ENCODE data around the gene CHRNB2.

CHRNB2 gene

DNA sequence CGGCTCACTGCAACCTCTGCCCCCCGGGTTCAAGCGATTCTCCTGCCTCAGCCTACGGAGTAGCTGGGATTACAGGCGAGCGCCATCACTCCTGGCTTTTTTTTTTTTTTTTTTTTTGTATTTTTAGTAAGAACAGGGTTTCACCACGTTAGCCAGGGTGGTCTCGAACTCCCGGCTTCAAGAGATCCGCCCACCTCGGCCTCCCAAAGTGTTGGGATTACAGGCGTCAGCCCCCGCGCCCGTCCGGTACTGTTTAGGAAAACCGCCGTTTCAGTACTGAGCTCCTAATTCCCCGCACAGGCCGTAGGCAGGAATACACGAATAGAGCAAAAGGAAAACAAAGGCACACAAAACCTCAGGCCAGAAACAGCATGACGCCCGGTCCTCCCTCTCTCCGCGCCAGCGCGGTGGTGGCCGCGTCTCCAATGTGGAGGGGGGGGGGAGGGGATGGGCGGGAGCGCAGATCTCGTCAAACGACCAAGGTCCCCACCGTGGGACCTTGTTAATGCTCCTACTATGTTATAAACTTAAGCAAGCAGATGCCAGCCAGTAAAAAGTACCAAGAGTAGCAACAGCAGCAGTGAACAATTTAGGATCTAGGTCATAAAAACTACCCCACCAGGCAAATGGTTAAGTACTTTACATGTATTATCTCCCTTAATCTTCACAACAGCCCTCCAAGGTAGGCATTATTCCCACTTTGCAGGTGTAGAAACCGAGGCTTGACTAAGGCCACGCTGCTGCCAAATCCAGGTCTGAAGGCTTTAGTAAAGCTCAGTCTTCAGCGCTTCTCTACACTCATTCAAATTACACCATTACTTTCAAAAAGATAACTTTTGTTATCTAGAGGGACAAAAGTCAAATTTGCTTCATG, 41.1 kb downstream of the CHRNB2 start:
- peak in 47 of 58 donors; percentile 7 to 58 (median 27) for DNase-seq

DNA sequence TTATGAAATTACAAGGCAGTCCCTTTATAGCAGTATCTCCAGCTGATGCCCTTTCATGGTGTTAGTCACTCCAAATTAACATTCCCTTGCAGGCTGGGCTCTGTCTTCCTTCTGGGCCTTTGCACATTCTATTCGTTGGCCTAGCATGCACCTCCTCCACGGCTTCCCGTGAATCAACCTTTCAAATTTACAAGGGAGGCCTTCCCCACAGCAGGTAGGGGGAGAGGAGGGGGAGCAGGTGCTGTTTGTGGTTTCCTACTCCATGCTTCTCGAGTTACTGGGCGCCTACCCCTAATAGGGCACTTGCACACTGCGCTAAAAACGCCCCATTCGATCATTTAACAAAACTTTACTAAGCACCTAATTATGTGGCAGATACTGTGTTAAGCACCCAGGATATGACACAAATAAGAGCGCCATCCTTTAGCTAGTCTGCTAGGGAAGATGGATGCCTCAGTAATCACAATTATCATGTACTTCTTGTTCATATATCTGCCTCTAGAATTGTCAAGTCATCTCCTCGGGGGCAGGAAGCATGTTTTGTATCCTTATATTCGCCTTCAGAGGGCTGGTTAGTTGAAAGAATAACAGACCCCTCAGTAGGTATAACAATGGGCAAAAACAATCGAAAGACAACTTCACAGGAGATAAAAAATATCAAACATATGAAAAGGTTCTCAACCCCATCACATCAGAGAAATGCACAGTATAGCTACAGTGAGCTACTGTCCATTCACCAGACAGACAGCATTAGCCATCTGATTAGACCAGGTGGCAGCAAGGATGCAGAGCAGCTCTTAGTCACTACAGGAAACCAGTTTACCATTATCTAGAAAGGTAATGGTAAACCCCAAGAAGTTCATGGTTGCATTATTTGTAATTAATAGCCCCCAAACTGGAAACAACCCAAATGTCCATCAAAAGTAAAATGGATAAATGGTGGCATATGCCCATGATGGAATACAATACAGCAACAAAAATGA, 42.1 kb downstream of the CHRNB2 start:
- DNase-seq: no peak

DNA sequence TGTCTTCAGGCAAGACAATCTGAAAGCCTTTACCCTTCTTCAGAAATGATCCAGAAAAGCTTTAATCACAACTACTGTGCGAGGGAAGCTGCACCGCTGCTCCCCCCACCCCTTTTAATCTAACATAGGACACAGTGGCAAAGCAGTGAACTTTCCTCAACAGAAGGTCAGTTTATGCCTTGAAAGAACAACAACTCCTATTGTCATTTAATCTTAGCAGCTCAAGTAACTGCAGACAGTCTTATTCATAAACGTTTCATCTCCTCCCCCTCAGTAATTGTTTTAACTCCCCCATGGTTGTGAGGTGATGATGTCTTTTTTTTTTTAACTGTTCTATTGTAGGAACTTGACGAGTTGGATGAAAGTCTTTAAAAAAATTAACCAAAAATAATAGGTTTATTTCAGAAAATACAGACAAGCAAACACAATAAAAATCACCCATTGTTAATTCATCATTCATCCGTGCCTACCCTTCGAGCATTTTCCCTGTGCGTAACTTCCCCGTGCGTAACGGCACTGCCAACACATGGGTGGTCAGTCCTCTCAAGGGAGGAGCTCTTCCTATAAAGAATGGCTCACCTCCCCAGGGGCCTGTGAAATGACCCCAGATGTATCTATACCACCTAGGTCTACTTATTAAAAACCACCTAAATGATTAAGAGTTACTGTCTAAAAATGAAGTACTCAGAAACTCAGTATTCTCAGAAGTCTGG, 43.7 kb downstream of the CHRNB2 start:
- DNase-seq: peak in 7 of 58 donors; percentile 4 to 40 (median 8)

DNA sequence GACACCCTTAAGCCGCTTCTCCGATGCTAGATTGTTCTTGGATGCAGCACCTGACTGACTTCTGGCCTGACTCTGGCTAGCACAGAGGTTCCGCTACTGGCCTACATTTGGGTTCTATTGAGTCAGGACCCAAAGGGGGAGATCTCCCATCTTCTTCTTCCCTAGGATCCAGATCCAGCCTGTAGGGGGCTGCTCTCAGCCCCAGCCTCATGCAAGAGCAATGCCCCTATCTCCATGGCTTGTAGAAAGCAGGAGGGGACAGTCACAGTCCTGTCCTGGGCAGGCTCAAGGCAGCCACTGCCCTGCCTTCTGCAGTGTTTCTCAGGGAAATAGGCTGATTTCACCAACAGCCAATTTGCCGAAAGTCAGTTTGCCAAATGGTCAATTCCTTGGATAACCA, 46.7 kb downstream of the CHRNB2 start:
- DNase-seq: no peak

DNA sequence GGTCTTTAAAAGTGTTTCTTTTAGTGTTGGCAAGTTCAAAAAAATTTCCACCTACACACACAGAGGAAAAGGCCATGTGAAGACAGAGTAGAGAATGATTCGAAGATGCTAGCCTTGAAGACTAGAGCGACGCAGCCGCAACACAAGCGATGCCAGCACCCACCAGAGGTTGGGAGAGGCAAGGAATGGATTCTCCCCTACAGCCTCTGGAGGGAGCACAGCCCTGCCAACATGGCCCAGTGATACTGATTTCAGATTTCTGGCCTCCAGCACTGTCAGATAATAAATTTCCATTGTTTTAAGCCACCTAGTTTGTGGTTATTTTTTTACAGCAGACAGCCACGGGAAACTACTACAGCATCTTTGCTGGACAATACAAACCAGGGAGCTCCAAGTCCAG, 47.3 kb downstream of the CHRNB2 start:
- no peak for DNase-seq

DNA sequence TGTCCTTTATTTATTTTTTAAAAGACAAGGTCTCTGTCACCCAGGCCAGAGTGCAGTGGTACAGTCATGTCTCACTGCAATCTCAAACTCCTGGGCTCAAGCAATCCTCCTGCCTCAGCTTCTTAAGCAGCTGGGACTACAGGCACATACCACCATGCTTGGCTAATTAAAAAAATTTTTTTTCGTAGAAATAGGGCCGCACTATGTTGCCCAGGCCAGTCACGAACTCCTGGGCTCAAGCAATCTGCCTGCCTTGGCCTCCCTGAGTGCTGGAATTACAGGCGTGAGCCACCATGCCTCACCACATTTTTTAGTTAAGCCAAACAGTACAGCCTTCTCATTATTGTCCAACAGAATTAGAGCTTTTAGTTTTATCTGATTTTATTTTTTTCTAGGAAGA, 47.8 kb downstream of the CHRNB2 start:
- DNase-seq: no peak

DNA sequence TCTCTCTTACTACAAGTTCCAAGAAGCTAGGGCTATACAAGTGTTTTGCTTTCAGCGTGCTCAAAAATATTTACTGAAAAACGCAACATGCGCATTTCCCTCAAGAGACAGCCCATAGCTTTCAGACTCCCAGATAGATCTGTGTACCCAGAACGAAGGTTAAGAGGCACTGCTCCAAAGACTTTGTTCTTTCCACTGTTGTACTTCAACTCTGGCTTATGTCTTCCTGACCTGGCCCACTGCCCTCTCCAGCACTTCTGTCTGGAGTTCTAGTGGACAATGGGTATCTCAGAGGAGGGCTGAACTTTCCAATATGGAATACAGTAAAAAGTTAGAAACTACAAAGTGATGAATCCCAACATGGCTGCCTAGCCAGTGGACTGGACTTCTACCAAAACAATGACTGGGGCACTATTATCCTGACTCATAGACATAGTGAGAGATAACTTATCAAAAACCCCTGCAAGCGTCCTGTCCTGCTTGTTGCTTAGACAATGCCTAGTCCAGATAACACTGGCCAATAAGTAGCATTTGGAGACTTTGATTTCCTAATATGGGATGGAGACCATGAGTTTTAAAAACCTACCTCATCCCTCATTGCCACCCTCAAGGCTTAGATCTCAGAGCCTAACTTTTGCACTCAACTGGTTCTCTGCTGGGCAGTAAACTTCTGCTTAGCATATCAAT, 49.2 kb downstream of the CHRNB2 start:
- DNase-seq: no peak

DNA sequence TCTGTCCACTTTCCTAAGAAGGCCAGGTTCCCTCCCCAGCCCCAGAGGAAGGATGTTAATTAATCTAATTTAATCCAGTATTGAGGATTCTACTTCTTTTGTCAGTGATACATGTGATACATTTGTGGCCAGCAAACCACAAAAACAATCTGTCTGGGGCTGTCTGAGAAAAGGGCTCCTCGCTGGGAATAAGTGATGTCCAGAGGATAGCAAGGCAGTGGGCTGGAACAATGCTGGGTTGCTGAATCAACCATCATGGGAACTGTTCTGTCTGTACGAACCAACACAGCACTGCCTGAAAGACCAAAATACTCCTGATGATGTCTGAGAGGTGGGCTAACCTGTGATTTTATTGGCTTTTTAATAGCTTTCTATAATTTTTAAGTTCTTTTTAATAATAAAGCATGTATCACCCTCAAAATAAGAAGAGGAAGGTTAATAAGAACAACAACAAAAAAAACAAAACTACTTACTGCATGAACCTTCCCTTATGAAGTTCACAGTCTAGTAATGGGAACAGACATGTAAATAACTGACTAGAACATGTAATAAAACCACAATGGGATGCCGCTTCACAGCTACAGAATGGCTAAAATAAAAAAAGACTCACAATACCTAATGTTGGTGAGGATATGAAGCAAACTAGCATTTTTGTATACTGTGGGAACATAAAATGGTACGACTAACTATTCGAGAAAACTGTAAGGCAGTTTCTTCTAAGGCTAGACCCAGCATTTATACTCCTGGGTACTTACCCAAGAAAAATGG, 51.8 kb downstream of the CHRNB2 start:
- DNase-seq: no peak

DNA sequence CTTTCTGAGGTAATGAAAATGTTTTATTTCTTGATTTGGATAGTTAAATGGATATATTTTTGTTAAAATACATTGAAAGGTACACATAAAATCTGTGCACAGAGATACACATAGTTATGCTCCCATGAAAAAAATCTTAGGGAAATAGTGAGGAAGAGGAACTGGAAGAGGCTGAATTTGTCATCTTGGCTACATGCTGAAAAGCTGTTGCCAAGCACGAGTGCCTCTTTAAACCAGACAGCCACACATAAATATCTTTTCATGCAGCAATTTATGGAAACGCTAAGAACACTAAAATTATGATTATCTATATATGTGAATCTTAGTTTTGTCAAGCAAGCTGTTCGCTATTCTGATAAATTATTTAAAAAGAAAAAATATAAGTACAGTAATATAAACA, 53.2 kb downstream of the CHRNB2 start:
- no peak for DNase-seq

DNA sequence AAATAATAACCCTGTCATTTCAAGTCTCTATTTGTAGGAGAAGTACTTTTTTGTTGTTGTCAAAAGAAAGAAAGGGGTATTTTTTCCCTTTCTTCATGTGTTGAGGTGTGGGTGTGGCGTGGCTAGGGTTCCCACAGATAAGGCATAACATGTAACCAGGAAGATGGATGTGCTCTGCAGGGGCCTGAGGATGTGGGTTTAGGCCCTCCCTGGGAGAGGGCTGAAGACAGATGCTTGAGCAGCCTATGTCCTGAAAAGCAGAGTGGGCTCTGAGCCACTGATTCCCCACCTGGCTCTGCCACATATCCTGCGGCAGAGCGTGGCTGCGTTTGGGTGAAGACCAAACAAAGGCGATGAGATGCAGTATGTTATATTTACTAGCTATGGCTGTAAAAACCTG, 54.3 kb downstream of the CHRNB2 start:
- no peak for DNase-seq

DNA sequence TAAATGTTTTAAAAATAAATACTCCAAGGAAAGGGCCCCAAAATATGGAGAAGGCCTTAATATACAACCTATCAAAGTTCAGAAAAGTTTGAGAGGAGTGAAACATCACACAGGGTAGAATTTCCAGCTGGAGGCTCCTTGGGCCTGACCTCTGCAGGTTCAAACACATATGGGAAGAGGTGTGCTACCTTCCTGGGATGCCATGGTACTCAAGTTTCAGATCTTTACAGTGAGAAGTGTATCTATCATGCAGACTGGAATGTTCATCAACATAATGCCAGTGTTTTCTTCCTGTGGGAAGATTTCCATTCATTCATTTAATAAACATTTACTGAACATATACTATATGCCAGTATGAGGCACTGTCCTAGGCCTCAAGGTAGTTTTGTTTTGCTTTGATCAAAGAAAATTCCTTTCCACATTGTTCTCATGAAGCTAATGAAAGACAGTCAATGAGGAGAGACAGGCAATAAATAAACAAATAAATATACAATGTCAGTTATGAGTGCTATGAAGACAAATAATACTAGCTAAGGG, 55.0 kb downstream of the CHRNB2 start:
- no peak for DNase-seq

DNA sequence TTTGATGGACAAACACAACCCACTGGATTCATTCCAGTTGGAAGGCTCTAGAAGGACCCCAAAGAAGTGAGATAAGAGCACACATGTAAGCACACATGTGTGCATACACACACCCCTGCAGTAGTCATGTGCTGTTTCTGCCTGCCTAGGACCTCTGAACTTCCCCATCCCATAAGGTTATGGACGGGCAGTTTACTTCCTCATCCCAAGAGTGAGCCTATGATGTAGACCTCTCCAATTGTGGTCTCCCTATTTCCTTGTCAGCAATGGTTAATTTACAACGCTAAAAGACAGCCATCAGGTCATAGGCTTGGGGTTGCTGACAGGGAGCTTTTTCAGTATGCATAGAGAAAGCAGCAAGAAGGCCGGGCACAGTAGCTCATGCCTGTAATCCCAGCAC, 55.8 kb downstream of the CHRNB2 start:
- DNase-seq: no peak

DNA sequence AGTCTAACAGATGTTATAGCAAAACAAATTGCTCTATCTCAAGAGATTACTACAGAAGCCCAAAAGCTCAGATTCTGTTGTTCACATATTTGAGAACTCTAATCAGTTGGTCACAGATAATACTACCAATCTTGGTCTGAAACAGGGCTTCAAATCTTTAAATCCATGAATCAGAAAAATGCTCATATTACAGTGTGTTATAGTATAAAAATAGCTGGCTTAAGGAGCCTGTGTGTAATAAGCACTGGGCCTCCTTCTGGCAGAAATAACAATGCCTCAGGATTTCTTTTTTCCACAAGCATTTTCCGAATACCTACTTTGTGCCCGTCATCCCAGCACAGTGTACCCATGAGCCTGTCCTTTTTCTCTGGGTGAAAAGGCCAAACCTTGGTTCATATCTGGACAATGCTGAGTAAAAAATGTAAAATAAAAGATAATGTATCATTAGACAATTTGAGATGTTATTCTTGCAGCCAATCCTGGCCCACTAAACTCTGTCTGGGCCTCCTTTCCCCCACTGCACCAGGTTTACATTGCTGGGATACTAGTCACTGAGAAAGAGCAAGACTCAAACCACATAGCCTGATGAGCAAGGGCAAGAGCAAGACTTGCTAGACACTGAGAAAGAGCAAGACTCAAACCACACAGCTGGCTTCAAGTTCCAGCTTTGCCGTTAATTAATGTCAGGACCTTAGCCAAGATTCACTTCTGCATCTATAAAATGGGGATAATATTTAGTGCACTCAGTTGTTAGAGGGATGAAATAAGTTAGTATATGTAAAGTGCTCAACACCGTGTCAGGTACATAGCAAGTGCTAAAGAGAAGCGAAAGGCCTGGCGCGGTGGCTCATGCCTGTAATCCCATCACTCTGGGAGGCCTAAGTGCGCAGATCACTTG, 57.4 kb downstream of the CHRNB2 start:
- no peak for DNase-seq

DNA sequence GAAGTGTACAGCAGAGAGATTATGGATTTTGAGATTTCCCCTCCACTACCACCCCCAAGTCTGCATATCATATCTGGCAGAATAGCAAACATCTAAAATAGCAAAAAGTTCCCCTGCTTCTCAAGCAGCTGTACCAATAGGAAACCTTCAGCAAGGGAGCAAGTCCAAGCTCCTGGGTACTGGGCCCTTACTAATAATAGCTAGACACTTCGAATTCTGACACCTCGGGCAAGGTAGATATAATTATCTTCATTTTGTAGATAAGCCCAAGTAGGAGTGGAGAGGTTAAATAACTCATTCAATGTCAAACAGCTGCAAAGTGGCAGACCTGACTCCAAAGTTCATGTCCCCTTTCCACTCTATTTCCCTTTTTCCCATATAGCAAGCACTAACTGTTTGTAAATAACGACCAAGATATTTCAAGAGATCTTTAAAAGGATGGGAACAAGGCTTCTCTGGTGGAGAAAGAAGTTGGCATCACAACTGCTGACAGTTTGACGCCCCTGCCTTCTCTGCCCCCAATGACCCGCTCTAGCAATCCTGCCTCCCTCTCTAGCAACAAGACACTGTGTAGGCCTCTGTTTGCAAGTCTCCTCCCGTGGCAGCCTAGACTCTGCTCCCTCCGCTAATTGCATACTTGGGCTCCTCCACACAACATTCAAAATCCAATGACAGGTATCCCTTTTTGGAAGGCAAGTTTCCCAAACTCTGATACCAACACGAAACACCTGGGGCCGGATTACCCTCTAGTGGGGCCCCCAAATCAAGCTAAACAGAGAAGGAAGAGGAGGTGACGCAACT, 59.1 kb downstream of the CHRNB2 start:
- DNase-seq: peak in 10 of 58 donors; percentile 21 to 54 (median 40)

DNA sequence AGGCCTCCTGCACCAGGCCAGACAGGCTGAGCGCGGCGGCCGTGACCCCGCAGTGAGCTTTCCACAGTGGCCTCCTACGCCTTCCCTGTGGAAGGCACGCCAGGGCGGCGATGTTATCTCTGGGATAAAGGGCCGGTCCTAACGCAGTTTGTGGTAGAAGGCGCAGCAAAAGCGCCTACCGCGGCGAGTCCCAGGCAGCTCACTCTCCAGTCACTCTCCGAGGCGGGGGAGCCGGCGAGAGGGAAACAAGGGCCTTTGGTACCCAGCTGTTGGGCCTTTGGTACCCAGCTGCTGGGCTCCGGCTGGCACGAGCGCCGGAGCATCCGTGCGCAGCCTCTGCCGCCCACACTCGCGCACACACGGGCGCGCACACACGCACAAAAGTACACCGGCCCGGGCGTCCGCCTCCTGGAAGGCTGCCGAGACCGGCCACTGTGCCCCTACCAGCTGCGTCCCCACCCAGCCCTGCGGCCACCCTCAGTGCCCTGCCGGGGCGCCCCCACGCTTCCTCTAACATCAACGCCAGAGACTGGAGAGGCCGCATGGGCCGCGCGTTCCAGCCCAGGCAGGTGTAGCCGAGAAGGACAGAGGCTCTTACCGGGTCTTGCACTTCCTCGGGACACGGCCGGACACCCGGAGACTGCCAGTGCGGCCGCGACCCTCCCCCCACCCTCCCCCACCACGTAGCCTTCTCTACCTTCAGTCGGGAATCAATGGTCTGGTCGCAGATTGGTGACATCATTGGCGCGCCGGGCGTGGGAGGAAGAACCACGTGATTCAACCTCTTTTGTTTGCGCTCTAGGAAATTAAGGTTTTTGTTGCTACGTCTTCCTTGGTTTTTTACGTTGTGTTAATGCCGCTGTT, 59.9 kb downstream of the CHRNB2 start:
- DNase-seq: peak in 56 of 58 donors; percentile 30 to 91 (median 74)

DNA sequence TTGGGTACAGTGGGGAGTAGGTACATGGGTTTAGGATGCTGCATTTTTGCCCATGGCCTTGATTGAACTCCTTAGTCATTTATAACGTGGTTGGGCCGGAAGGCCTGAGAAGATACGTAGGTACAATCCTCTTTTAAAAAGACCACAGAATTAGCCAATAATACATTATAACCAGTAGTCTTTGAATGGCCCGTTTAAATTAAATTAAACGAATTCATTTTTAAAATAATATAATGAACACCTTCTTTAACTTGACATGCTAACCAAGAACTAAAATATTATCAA, 60.5 kb downstream of the CHRNB2 start:
- DNase-seq: no peak

DNA sequence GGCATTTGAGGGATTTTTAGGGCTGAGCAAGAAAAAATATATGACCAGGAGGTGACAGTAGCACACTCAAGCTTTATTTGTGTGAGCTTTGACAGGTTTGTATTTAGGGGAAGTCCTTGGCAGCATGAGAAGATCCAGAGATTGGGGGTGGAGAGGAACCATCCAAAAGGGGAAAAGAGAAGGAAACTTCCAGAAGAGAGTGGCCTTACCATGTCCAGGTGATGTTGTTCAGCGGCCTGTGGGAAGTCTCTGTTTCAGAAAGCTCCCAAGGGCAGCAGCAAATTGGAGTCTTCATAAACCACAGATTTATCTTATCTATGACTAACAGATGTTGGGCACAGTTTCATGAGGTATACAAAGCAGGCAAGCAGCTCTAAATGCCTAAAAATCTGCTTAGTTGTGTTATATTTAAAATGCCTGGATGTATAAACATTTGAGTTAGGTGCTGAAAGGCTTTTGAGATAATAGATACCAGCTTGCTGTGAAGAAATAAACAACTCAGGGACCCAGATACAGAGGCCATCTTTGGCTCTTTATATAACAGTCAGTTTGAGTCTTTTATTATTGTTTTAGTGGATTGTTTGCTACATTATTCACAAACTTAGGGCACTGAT, 61.6 kb downstream of the CHRNB2 start:
- DNase-seq: no peak
